Adrenal gland (tissue), 12 donors: ENCODE results near the gene NRP2. TPM values are rescaled to one million over a fixed set of nuclear protein-coding genes. Genes with fewer than 3 reads are reported as not detected.

Source experiments
- DNase-seq, 7 donors: peaks; one replicate each; pipeline ENCODE4 v3.0.0-alpha.2; 2019 to 2020
- H3K27ac ChIP-seq, 5 donors: fragments of 200-600 bp; sonication (generic) in 4 of 5; 1 replicate in 3 of 5; 2 replicates in 2 of 5; pipeline versions ENCODE4 v1.5.1 to v1.8.0; 2016 to 2020; ENCODE audit warnings: mild to moderate bottlenecking in 1 of 5
- H3K27me3 ChIP-seq: fragments of 200-600 bp; 2 replicates; pipeline ENCODE4 v1.8.0; 2021
- H3K36me3 ChIP-seq, 2 donors: fragments of 200-600 bp; replicated peaks in 1 of 2; 1 replicate in 1 of 2; 2 replicates in 1 of 2; pipeline versions ENCODE4 v1.5.1 to v1.8.0; 2018 to 2022
- H3K4me1 ChIP-seq, 2 donors: fragments of 200-600 bp; replicated peaks in 1 of 2; 1 replicate in 1 of 2; 2 replicates in 1 of 2; pipeline versions ENCODE4 v1.5.1 to v1.8.0; 2018 to 2021
- H3K4me3 ChIP-seq, 4 donors: fragments of 200-600 bp; sonication (generic) in 3 of 4; one replicate each; pipeline ENCODE4 v1.5.1; 2016 to 2018
- H3K9me3 ChIP-seq, 3 donors: fragments of 200-600 bp; sonication (generic) in 1 of 3; replicated peaks in 1 of 3; 1 replicate in 2 of 3; 2 replicates in 1 of 3; pipeline versions ENCODE4 v1.5.1 to v1.8.0; 2016 to 2021
- POLR2A ChIP-seq, 2 donors: fragments of 450-650 bp; IDR thresholded peaks; one replicate each; pipeline ENCODE4 v1.6.1; 2017; ENCODE audit warnings: antibody characterized with exemption in 2 of 2, mild to moderate bottlenecking in 2 of 2, moderate library complexity in 1 of 2
- WGBS, 4 donors: extraction: QIAGEN DNeasy Blood & Tissue Kit in 2 of 4; methylation state at CpG; one replicate each; pipeline versions ENCODE4 v1.1.5 to v1.1.7; 2013 to 2017; 5-methylcytosine and 5-hydroxymethylcytosine counted together
- intact Hi-C, 2 donors: fragments of 100-400 bp; cut with DNase I; formaldehyde crosslinking; loops; one replicate each; pipeline versions ENCODE4 v1.14.1 to v1.15.0; 2022 to 2023
- polyA plus RNA-seq, 3 donors: library from polyadenylated mRNA; stranded (reverse); fragments of 200-250 nt in 2 of 3; fragments of 350-450 nt in 1 of 3; fragmentation: Illumina TruSeq in 1 of 3; extraction: RNeasy Lipid Tissue Mini Kit (QIAGEN cat#74804) in 1 of 3; gene quantifications; one replicate each; pipeline ENCODE4 v1.2.3, GENCODE V29; 2013 to 2014
- total RNA-seq, 9 donors: library from RNA; depleted of rRNA in 4 of 9; stranded (reverse); fragments of >200 nt in 4 of 9; fragments of 120-200 nt in 1 of 9; fragmentation: NEBNext Ultra II Directional in 1 of 9; extraction: Animal tissue kit (Norgen Biotek cat#: 25700) in 1 of 9; gene quantifications; one replicate each; pipeline versions ENCODE4 v1.1.0 to v1.2.4, GENCODE V29; 2013 to 2023
- TF ChIP-seq, protein P1 (sequence below), 6 experiments: fragments of 450-650 bp in 4 of 6; fragments of 200-600 bp in 2 of 6; sonication (generic) in 1 of 6; IDR thresholded peaks; 1 replicate in 5 of 6; 2 replicates in 1 of 6; pipeline versions ENCODE4 v1.5.1 to v1.8.0; 2016 to 2021; ENCODE audit warnings: antibody characterized with exemption in 6 of 6, mild to moderate bottlenecking in 2 of 6, moderate library complexity in 1 of 6
- donor health status: healthy with polysubstance abuse.
- donor health status: Bipolar disorder and iron deficiency.
- donor health status: DM: yes; HTN: yes; CAD: no.
- donor health status: DM: no; HTN: no; CAD: no.
- donor health status: DM: no; HTN: no; CAD: no.
- donor health status: DM: yes; HTN: yes; CAD: no.

The NRP2 gene
- total and polyA plus RNA-seq, 12 donors: 27.6 to 205 (median 93.1) TPM

DNA sequence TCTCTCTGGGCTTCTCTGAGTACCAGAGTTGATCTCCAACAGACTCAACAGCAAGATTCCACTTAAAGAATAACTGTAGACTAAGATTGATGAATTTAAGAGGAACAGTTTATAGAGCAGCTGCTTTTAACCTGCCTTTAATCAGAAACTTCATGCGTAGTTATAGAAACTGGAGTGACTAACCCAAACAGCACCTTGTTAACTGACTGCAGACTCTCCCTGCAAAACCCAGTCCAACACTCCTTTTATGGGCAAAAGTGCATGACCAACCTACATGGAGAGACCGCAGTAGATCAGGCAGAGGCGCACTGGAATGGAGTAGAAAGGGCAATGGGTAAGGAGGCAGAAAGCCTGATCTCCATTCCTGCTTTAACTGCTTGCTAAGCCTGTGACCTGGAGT is 110.6 kb downstream of the NRP2 start:
- peaks cover 0 to 39% of the 10 kb centered on the region in 2 donors for H3K36me3 ChIP-seq
- WGBS, 4 donors: 95 to 100% (median 96%) methylated on average over 3 of the region's 3 CpGs
- DNase-seq: no peak
- H3K9me3 ChIP-seq: no peaks in the 10 kb centered on the region
- H3K4me3 ChIP-seq: no peak overlapping the region
- no peak for TF ChIP-seq POLR2A (IDR thresholded peaks at IDR 0.05)
- TF ChIP-seq, protein P1, sequence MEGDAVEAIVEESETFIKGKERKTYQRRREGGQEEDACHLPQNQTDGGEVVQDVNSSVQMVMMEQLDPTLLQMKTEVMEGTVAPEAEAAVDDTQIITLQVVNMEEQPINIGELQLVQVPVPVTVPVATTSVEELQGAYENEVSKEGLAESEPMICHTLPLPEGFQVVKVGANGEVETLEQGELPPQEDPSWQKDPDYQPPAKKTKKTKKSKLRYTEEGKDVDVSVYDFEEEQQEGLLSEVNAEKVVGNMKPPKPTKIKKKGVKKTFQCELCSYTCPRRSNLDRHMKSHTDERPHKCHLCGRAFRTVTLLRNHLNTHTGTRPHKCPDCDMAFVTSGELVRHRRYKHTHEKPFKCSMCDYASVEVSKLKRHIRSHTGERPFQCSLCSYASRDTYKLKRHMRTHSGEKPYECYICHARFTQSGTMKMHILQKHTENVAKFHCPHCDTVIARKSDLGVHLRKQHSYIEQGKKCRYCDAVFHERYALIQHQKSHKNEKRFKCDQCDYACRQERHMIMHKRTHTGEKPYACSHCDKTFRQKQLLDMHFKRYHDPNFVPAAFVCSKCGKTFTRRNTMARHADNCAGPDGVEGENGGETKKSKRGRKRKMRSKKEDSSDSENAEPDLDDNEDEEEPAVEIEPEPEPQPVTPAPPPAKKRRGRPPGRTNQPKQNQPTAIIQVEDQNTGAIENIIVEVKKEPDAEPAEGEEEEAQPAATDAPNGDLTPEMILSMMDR (IDR thresholded peaks at IDR 0.05): no peak
- no peaks in the 10 kb centered on the region for H3K4me1 ChIP-seq
- H3K27me3 ChIP-seq: no peaks in the 10 kb centered on the region
- H3K27ac ChIP-seq: no peak overlapping the region
- intact Hi-C loops: no loop called here

DNA sequence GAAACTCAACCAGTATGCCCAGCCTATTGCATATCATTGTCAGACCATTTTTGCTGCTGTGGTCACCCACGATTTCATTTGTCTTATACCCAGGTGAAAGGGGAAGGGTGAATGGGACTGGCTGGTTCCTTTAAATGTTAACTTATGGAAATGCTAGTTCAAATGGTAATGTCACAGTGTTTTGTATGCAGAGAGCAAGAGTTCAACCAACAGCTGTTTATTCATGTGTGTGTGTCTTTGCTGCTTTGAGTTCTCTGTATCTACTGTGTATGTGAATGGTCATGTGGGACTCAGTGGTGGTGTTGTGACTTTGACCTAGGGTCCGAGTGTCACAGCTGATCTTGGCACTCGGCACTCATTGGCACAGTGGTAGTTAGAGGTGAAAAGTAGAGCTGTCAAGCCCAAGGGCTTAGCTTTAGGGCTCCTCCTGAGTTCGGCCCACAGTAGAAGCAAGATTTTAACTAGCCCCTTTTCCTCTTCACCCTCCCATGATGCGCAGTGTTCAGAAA is 114.6 kb downstream of the NRP2 start:
- Histone ChIP-seq H3K4me1 (no peaks in the 10 kb centered on the region), H3K27me3 (no peaks in the 10 kb centered on the region), H3K36me3 (peaks cover 0 to 39% of the 10 kb centered on the region in 2 donors), H3K9me3 (no peaks in the 10 kb centered on the region), H3K4me3 (no peak overlapping the region), H3K27ac (no peak overlapping the region)
- no peak for TF ChIP-seq POLR2A (IDR thresholded peaks at IDR 0.05)
- TF ChIP-seq, protein P1 (IDR thresholded peaks at IDR 0.05): no peak
- intact Hi-C loops: no loop called here
- no peak for DNase-seq
- WGBS, 4 donors: 94 to 98% (median 95%) methylated on average over 5 of the region's 5 CpGs

GRCh38 chr2:205797866-205798265 is 115.6 kb downstream of the NRP2 start:
- H3K9me3 ChIP-seq: no peaks in the 10 kb centered on the region
- no peak overlapping the region for H3K27ac ChIP-seq
- no peaks in the 10 kb centered on the region for H3K4me1 ChIP-seq
- DNase-seq: no peak
- 94 to 97% (median 96%) methylated on average over 4 of the region's 4 CpGs for WGBS, 4 donors
- no peak overlapping the region for H3K4me3 ChIP-seq
- peaks cover 0 to 29% of the 10 kb centered on the region in 2 donors for H3K36me3 ChIP-seq
- no peak for TF ChIP-seq POLR2A (IDR thresholded peaks at IDR 0.05)
- TF ChIP-seq, protein P1 (IDR thresholded peaks at IDR 0.05): no peak
- intact Hi-C loops: no loop called here
- no peaks in the 10 kb centered on the region for H3K27me3 ChIP-seq

DNA sequence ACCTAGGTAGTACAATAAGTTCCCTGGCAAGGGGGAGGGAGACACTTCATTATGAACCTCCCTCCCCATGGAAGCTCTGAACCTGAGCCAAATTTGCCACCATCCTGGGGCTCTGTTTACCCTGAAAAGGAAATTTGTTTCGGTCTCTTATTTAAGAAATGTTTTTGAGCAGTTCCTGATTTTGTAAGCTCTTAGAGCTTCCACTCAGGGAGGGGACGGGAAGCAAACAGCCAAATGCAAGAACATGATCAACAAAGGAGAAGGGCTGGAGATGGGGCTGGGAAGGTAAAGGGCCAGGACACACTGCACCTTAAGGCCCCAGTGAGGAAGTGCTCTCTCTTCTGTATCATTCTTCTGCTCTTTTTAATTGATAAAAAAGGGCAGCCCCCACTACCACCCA is 117.9 kb downstream of the NRP2 start:
- DNase-seq: no peak
- intact Hi-C loops: no loop called here
- TF ChIP-seq, protein P1 (IDR thresholded peaks at IDR 0.05): no peak
- no peak for TF ChIP-seq POLR2A (IDR thresholded peaks at IDR 0.05)
- no peak overlapping the region for H3K27ac ChIP-seq
- H3K4me1 ChIP-seq: no peaks in the 10 kb centered on the region
- WGBS, 4 donors: 56 to 82% (median 67%) methylated on average over 2 of the region's 2 CpGs
- H3K4me3 ChIP-seq: no peak overlapping the region
- H3K36me3 ChIP-seq: peaks cover 0 to 10% of the 10 kb centered on the region in 2 donors
- H3K27me3 ChIP-seq: no peaks in the 10 kb centered on the region
- H3K9me3 ChIP-seq: no peaks in the 10 kb centered on the region
